Loucy (cell line): ENCODE measurements around the gene PTPRN2.

ENCODE experiments used
- H2AFZ ChIP-seq: fragments of 200-600 bp; sonication (generic); 2 replicates; pipeline ENCODE4 v1.6.0; 2016; ENCODE audit warnings: antibody characterized with exemption, mild to moderate bottlenecking, low read length, moderate library complexity
- H3F3A ChIP-seq: fragments of 200-600 bp; 2 replicates; pipeline ENCODE4 v1.6.0; 2016; ENCODE audit warnings: antibody characterized with exemption, low read depth, mild to moderate bottlenecking
- H3K27me3 ChIP-seq: fragments of 200-600 bp; sonication (generic); 2 replicates; pipeline ENCODE4 v1.6.1; 2014; ENCODE audit warnings: low read length, mild to moderate bottlenecking; ENCODE audit not compliant: insufficient read depth, poor library complexity, severe bottlenecking
- H3K36me3 ChIP-seq: fragments of 200-600 bp; sonication (generic); 2 replicates; pipeline ENCODE4 v1.6.1; 2016; ENCODE audit warnings: low read length; ENCODE audit not compliant: insufficient read depth
- H3K4me1 ChIP-seq: fragments of 200-600 bp; sonication (generic); 2 replicates; pipeline ENCODE4 v1.5.1; 2014; ENCODE audit warnings: low read length, mild to moderate bottlenecking; ENCODE audit not compliant: insufficient read depth, poor library complexity, severe bottlenecking
- H3K4me2 ChIP-seq: fragments of 200-600 bp; sonication (generic); 2 replicates; pipeline ENCODE4 v1.6.0; 2014; ENCODE audit warnings: antibody characterized with exemption, low read length, low read depth, mild to moderate bottlenecking; ENCODE audit not compliant: poor library complexity, severe bottlenecking
- H3K4me3 ChIP-seq: fragments of 200-600 bp; sonication (generic); 2 replicates; pipeline ENCODE4 v1.5.1; 2014; ENCODE audit warnings: low read length, mild to moderate bottlenecking, mixed read lengths; ENCODE audit not compliant: poor library complexity, severe bottlenecking
- H3K79me2 ChIP-seq: fragments of 200-600 bp; sonication (generic); 2 replicates; pipeline ENCODE4 v1.6.1; 2014; ENCODE audit warnings: low read length; ENCODE audit not compliant: insufficient read depth
- H3K9ac ChIP-seq: fragments of 200-600 bp; sonication (generic); 2 replicates; pipeline ENCODE4 v1.6.0; 2014; ENCODE audit warnings: mild to moderate bottlenecking, low read depth, low read length, moderate library complexity; ENCODE audit not compliant: poor library complexity, severe bottlenecking
- H3K9me2 ChIP-seq: fragments of 200-600 bp; sonication (generic); replicated peaks from 2 replicates; pipeline ENCODE4 v1.6.1; 2016; ENCODE audit warnings: low read depth, low read length, mixed read lengths
- H3K9me3 ChIP-seq: fragments of 200-600 bp; sonication (generic); 2 replicates; pipeline ENCODE4 v1.6.1; 2014; ENCODE audit warnings: mild to moderate bottlenecking, antibody characterized with exemption, low read length, low read depth; ENCODE audit not compliant: insufficient read depth
- H4K20me1 ChIP-seq: fragments of 200-600 bp; sonication (generic); 2 replicates; pipeline ENCODE4 v1.6.0; 2014; ENCODE audit warnings: antibody characterized with exemption, low read length, mild to moderate bottlenecking; ENCODE audit not compliant: insufficient read depth, poor library complexity, severe bottlenecking
- CTCF ChIP-seq: fragments of 200-600 bp; sonication (generic); conservative IDR thresholded peaks from 2 replicates; pipeline ENCODE4 v1.5.1; 2014; ENCODE audit warnings: mild to moderate bottlenecking, antibody characterized with exemption, low read length
- EZH2phosphoT487 ChIP-seq: fragments of 200-600 bp; IDR thresholded peaks from 2 replicates; pipeline ENCODE4 v1.6.1; 2018; ENCODE audit warnings: antibody characterized with exemption, mild to moderate bottlenecking, moderate library complexity, borderline replicate concordance

PTPRN2 gene

GRCh38 chr7:157828881-157829280 is 758.7 kb downstream of the PTPRN2 start:
- H3K9me2 ChIP-seq = no peaks in the 10 kb centered on the region
- no peaks in the 10 kb centered on the region for H3K79me2 ChIP-seq
- H3K9me3 ChIP-seq = peaks cover 15% of the 10 kb centered on the region; the same call in 1 of the 2 replicates
- H3K4me1 ChIP-seq = no peaks in the 10 kb centered on the region
- no peak overlapping the region for H3K4me2 ChIP-seq
- no peaks in the 10 kb centered on the region for H3K36me3 ChIP-seq
- no peak overlapping the region for H3K9ac ChIP-seq
- H2AFZ ChIP-seq = no peak overlapping the region
- no peaks in the 10 kb centered on the region for H3F3A ChIP-seq
- H3K4me3 ChIP-seq = no peak overlapping the region
- no peaks in the 10 kb centered on the region for H3K27me3 ChIP-seq
- TF ChIP-seq EZH2phosphoT487 (no peak), CTCF (no peak)
- no peaks in the 10 kb centered on the region for H4K20me1 ChIP-seq

- Histone ChIP-seq H3K9me3 (peaks cover 15% of the 10 kb centered on the region; the same call in 1 of the 2 replicates), H3F3A (no peaks in the 10 kb centered on the region), H3K4me3 (no peak overlapping the region), H3K9me2 (no peaks in the 10 kb centered on the region), H3K9ac (no peak overlapping the region), H3K4me1 (no peaks in the 10 kb centered on the region), H3K4me2 (no peak overlapping the region), H3K27me3 (no peaks in the 10 kb centered on the region), H3K79me2 (no peaks in the 10 kb centered on the region), H4K20me1 (no peaks in the 10 kb centered on the region), H2AFZ (no peak overlapping the region), H3K36me3 (no peaks in the 10 kb centered on the region)
- TF ChIP-seq CTCF = no peak
- no peak for TF ChIP-seq EZH2phosphoT487
Observed at GRCh38 chr7:157828190-157828589, 759.4 kb downstream of the PTPRN2 start.

GRCh38 chr7:157827863-157828160 is 759.8 kb downstream of the PTPRN2 start:
- Histone ChIP-seq H3K4me2 (no peak overlapping the region), H3F3A (no peaks in the 10 kb centered on the region), H3K4me1 (no peaks in the 10 kb centered on the region), H3K27me3 (no peaks in the 10 kb centered on the region), H3K79me2 (no peaks in the 10 kb centered on the region), H3K9ac (no peak overlapping the region), H2AFZ (no peak overlapping the region), H4K20me1 (no peaks in the 10 kb centered on the region), H3K36me3 (no peaks in the 10 kb centered on the region), H3K4me3 (no peak overlapping the region), H3K9me3 (peaks cover 15% of the 10 kb centered on the region; the same call in 1 of the 2 replicates), H3K9me2 (no peaks in the 10 kb centered on the region)
- TF ChIP-seq EZH2phosphoT487 (no peak), CTCF (no peak)
